GM10266 (cell line): ENCODE results near the gene COX8A.

Experiments
- DNase-seq: peaks from one replicate; pipeline ENCODE4 v3.0.0; 2012; ENCODE audit errors: extremely low spot score
- TF ChIP-seq, protein P1 (sequence below): IDR thresholded peaks from 2 replicates; pipeline ENCODE4 v1.5.1; 2012; ENCODE audit warnings: mild to moderate bottlenecking, low read depth; ENCODE audit not compliant: control insufficient read depth, insufficient read depth; ENCODE audit errors: missing control alignments

COX8A gene

DNA sequence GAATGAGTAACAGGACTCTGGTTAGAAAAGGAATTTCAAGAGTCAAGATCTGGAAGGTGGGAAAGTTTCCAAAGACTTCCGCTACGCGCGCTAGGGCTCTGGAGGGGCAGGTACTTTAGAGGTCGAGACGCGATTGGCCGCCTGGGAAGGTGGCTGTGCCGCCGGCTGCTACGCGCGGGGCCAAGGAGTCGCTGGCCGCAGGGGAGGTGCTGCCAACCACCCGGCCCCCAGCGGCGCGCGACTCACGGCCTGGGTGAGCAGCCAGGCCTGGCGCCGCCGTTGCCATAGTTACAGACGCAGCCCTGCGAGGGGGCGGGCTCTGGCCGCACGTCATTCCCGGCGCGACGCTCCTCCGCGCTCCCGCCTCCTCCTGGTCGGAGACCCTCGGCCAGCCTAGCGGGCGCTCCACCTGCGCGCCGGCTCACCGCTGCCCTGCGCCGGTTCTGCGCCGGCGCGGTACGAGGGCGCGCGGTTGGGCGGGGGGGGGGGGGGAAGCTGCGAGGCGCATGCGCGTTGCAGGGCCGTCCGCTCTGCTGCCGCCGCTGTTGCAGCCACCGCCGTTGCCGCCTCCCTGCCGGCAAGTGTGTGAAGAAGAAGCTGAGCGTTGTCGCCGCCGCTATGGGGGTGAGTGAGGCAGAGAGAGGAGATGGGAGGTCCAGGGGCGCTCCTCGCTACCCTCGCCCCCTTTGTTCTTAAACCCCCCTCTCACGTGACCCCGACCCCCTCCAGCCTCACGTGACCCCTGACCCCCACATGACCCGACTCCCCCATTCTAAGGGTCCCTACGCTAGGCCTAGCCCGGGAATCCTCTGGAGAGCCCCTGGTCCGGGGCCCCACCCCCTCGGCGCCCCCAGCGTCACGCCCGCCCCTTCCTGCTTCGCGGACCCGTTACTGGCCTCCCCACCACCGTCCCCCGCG, 35.7 kb upstream of the COX8A start, which contains the start of gene NAA40:
Gene NAA40 (plus strand): TSS at position 524 of the 918 bp plus-strand sequence. CDS start 95 bp downstream, at position 619.
- TF ChIP-seq, protein P1, sequence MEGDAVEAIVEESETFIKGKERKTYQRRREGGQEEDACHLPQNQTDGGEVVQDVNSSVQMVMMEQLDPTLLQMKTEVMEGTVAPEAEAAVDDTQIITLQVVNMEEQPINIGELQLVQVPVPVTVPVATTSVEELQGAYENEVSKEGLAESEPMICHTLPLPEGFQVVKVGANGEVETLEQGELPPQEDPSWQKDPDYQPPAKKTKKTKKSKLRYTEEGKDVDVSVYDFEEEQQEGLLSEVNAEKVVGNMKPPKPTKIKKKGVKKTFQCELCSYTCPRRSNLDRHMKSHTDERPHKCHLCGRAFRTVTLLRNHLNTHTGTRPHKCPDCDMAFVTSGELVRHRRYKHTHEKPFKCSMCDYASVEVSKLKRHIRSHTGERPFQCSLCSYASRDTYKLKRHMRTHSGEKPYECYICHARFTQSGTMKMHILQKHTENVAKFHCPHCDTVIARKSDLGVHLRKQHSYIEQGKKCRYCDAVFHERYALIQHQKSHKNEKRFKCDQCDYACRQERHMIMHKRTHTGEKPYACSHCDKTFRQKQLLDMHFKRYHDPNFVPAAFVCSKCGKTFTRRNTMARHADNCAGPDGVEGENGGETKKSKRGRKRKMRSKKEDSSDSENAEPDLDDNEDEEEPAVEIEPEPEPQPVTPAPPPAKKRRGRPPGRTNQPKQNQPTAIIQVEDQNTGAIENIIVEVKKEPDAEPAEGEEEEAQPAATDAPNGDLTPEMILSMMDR = no peak
- peak; percentile 99 for DNase-seq

DNA sequence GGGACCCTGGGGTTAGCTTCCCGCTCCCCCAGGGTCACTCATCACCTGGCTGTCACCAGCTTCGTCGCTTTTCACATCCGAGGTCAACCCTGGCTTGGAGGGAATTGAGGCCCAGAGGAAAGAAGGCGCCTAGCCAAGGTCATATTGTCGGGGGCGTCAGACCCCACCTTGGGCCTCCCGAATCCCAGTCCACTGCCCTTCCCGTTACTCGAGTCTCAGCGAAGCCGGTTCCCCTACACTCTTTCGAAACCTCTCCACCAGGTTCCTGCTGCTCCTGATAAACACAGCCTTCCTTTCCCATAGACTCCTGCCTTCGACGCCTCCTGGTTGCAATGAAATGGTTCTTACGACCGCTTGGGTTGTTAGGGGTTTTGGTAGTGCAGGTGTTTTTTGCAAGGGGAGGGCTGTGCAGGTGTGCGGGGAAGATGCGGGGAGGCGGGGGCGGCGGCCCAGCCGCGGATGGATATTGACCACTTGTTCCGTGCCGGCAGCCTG, 35.0 kb upstream of the COX8A start:
- no peak for DNase-seq
- TF ChIP-seq, protein P1 = no peak

DNA sequence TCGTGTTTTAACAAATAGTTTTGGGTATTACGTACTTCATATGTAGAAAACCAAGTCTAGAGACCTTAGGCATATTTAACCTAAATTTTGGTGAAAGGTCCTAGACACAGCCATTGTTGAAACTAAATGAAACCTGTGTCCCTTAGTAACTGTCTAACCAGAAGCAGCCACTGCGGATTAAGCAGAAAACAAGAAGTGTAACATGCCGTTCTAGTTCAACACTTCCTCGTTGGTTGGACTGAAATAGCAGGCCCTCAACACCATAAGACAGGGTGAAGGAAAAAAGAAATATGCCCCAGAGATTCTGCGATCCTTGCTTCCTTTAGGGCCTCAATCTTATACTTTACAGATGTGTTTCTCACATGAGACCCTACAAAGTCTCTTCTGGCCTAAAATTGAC, 33.6 kb upstream of the COX8A start:
- TF ChIP-seq, protein P1 = no peak
- DNase-seq = no peak

DNA sequence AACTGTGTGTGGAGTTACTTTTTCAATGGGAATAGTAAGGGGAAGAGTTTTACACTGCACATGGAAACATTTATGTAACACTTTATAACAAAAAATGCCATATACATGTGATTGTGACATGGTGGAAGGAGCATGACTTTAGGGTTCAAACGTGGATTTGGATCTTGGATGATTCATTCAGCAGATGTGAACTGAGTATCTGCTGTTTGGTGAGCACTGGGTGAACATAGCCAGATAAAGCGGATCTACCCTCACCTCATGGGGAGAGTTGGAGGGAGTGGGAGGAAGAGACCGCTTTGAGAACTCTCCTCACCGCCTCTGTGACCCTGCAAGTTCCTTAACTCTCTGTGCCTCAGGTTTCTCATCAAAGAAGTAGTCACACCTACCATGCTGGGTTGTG, 32.5 kb upstream of the COX8A start:
- TF ChIP-seq, protein P1 = no peak
- no peak for DNase-seq

DNA sequence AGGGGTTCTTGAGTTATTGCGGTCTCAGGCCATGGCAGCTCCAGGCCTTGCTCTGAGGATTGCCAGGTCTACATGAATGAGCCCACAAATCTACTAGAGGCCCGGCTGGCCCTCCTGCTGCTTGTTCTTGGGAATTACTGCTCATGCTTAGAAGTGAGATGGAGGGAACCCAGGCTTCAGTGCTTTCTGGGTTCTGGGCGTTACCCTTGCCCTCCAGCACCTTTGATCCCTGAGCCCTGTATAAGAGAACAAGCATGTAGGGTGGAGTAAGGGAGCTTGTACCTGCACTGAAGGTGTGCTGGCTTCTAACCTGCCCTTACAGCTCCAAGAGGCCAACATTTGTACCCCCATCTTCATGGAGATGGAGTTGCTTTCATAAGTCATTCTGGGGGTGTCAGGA, 31.6 kb upstream of the COX8A start:
- DNase-seq = no peak

DNA sequence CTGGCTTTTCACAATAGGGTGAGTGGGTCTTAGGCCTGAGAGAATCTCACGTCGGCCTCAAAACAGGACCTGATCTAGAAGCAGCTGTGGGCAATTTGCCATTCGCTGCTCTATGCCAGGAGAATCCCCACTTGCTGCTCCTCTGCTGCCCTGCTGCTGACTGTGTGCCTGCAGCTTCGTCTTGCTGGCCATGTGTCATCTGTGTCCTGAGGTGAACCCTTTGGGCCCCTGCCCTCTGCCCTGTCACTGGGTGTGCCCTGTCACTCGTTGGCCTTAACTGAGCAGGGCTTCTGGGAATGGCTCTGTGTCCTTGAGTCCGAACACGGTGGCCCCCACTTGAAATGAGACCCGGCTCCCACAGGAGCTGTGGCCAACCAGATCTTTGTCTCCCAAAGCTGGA, 29.4 kb upstream of the COX8A start:
- TF ChIP-seq, protein P1 = no peak
- no peak for DNase-seq

More for the DNA sequence above, 31.6 kb upstream of the COX8A start:
- TF ChIP-seq, protein P1 = no peak
